Hematopoietic multipotent progenitor cell treated with erythropoietin and hydrocortisone succinate and interleukin-3 and kit ligand, for 4 days (in vitro differentiated cells): ENCODE results near the gene MED12.
"Not testable (repeated sequence)": the region's sequence is repeated elsewhere in the genome, so short reads cannot be mapped to it uniquely, and the experiment has no call there.

Experiments used
- DNase-seq: peaks from one replicate; pipeline ENCODE4 v3.0.0-alpha.2; 2015

MED12 gene

GRCh38 chrX:71166461-71166860, 48.1 kb downstream of the MED12 start:
- DNase-seq: peak; percentile 52

GRCh38 chrX:71167031-71167781, 48.8 kb downstream of the MED12 start:
- DNase-seq: no peak

DNA sequence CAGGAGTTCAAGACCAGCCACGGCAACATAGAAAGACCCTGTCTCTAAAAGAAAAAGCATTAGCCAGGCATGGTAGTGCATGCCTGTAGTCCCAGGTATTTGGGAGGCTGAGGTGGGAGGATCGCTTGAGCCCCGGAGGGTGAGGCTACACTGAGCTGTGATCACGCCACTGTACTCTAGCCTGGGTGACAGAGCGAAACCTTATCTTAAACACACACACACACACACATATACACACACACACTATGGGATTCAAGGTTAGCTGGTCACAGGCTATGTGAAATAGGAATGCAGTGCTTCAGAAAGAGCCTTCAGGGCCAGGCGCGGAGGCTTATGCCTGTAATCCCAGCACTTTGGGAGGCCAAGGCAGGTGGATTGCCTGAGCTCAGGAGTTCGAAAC, 49.7 kb downstream of the MED12 start:
- peak; percentile 36 for DNase-seq

DNA sequence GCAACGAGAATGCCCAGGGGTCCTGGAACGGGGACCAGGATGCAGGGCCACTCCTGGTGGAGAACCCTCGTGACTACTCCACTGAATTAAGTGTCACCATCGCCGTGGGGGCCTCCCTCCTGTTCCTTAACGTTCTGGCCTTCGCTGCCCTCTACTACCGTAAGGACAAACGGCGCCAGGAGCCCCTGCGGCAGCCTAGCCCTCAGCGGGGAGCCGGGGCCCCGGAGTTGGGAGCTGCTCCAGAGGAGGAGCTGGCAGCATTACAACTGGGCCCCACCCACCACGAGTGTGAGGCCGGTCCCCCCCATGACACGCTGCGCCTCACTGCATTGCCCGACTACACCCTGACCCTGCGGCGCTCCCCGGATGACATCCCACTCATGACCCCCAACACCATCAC, 51.2 kb downstream of the MED12 start:
- no peak for DNase-seq

GRCh38 chrX:71170660-71171059, 52.3 kb downstream of the MED12 start:
- no peak for DNase-seq

GRCh38 chrX:71171110-71171801, 52.9 kb downstream of the MED12 start:
- peak; percentile 61 for DNase-seq

GRCh38 chrX:71173440-71173839, 55.0 kb downstream of the MED12 start:
- no peak for DNase-seq

GRCh38 chrX:71174795-71175194, 56.4 kb downstream of the MED12 start:
- DNase-seq: no peak

DNA sequence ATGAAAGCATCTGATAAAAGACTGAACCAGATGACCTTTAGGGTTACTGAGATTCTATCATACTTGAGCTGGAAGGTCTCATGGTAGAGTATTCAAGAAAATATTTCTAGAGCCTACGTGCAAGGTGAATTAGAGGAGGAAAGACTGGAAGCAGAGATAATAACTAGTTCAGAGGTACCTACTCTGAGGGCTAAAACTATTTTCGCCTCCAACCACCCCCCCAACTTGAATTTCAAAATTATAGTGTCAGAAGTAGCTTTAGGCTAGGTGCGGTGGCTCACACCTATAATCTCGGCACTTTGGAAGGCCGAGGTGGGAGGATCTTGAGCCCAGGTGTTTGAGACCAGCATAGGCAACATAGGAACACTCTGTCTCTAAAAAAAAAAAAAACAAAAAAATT, 57.1 kb downstream of the MED12 start:
- DNase-seq: no peak

GRCh38 chrX:71177327-71177726, 58.9 kb downstream of the MED12 start:
- DNase-seq: no peak

DNA sequence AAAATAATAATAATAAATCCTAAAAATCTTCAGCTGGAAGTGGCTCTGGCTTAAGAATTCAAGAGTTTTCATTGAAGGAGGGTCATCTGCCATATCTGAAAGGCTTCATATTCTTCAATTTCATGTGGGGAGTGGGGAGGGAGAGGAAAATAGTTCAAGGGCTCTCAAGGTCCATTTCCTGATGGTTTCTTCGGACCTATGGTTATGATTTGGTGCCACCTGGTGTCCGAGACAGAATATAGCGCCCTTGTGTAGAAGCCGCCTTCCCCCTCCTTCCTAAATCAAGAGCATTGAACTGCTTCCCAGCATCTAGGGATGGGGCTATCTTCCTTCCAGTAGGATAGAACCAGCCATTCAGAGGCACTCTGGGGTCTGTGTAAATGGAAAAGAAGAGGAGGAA, 60.5 kb downstream of the MED12 start:
- DNase-seq: peak; percentile 82

DNA sequence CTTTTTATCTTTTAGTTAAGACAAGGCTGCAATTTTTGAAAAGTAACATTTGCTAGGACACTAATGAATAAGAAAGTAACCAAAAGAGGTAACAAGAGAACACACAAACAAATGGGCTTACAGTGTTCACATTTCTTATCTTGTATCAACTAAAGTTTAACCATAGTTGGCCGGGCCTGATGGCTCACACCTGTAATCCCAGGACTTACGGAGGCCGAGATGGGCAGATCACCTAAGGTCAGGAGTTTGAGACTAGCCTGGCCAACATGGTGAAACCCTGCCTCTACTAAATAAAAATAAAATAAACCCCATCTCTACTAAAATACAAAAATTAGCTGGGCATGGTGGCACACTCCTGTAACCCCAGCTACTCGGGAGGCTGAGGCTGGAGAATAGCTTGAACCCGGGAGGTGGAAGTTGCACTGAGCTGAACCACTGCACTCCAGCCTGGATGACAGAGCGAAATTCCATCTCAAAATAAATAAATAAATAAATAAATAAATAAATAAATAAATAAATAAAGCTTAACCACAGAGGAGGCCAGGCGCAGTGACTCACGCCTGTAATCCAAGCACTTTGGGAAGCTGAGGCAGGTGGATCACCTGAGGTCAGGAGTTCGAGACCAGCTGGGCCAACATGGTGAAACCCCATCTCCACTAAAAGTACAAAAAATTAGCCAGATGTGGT, 62.3 kb downstream of the MED12 start:
- not testable (repeated sequence) for DNase-seq

GRCh38 chrX:71181558-71181909, 63.1 kb downstream of the MED12 start:
- peak; percentile 78 for DNase-seq

DNA sequence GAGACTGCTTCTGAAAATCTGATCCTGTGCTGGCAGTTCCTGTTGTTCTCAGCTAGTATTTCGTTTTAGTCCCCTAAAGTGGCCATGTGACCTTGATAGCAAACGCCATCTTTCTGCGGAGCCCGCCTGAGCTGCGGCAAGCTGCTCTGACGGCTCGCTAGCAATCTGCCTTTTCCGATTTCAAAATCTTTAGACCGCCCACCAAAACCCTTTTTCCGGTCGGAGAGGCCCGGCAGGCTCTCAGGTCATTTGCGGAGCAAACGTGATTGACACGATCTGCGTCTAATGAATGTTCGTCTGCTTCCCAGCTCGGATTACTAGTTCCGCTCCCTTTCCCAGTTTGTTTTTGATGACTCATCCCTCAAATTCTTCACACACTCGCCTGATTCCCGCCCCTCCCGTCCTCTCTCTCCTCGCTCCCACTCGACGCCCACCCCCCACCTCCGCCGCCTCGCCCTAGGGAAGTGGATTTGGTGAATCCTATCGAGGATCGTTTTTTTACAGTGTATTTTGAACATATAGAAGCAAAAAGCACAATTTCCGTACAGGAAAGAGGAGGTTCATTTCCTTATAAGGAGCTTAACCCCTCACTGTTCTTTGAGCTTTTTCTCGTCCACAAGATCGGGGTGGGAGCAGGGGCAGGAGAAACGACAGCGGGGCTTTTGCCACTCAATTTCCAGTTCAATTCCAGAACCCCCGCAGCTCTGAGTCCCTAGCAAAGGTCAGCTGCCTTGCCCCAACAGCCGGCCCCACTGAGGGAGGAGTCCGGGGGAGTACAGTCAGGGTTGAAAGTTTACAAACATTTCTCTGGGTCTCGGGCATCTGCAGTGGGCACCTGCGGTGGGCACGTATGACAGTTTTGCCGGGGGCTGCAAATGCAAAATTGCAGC, 63.8 kb downstream of the MED12 start:
- DNase-seq: peak; percentile 97

DNA sequence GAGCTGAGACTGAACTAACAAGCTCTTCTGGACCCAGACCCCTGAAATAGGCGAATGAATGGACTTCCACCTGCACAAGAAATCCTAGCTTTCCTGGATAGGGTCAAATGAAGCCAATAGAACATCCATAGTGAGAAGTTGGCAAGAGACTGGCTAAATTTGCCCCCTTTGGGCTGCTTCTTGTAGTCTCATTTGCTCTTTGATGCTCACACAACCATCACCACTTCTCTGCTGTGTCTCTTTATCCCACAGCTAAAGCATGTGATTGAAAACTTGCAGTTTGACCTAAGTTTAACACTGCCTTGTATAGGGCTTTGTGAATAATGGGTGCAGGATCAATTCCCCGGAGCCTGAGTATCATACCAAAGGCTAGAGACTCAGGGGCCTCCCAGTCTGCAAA, 64.5 kb downstream of the MED12 start:
- DNase-seq: no peak

DNA sequence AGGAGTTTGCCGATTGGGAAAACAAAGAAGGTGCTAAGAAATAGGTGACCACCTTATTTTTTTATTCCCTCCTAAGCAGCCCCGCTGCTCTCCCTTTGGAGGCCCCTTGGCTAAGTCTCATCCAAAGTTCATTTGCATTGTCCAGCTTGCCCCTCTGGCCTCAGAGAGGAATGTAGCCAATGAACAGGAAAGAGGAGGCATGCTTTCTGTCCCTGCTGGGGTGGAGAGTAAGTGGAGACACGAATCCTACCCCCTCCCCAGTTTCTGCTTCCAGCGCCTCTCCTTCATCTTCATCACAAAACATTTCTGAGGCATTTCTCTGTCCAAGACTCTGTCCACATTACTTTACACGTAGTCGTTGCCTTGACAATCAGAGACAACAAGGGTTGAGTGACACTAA, 64.9 kb downstream of the MED12 start:
- DNase-seq: no peak

GRCh38 chrX:71184092-71184491, 65.7 kb downstream of the MED12 start:
- no peak for DNase-seq

- DNase-seq: no peak
These were observed 66.6 kb downstream of the MED12 start for GRCh38 chrX:71184803-71185495.

GRCh38 chrX:71191248-71191647, 72.9 kb downstream of the MED12 start:
- DNase-seq: no peak
